T-helper 2 cell treated with Interferon-gamma antibody and Interleukin-4, amounts not matched to agents 100 ng/mL and 5 ng/mL, for 36 hours (primary cell): ENCODE measurements around the gene SLC10A1. TPM values are rescaled to one million over a fixed set of nuclear protein-coding genes. Genes with fewer than 3 reads are reported as not detected.
"Not testable (repeated sequence)": the region's sequence is repeated elsewhere in the genome, so short reads cannot be mapped to it uniquely, and the experiment has no call there.

Experiments used
- intact Hi-C: fragments of 100-400 bp; cut with micrococcal nuclease; formaldehyde crosslinking; loops from one replicate; pipeline ENCODE4 v1.15.1; 2023
- total RNA-seq: library from RNA; stranded (reverse); gene quantifications from 2 replicates; pipeline ENCODE4 v1.2.3, GENCODE V29; 2022

Gene SLC10A1
- total RNA-seq, 1 donor from 2014 or later: not detected

- intact Hi-C loops: no loop called here
These were observed 24.7 kb downstream of the SLC10A1 start for GRCh38 chr14:69772082-69773017.

- intact Hi-C loops: no loop called here
These were observed 25.9 kb downstream of the SLC10A1 start for GRCh38 chr14:69771136-69771535.

- intact Hi-C loops: no loop called here
These were observed 26.5 kb downstream of the SLC10A1 start for GRCh38 chr14:69770559-69770958.

GRCh38 chr14:69769623-69770022, 27.4 kb downstream of the SLC10A1 start:
- intact Hi-C loops: loop anchor here (5.0 kb wide), 3 partner anchors 42 to 873 kb away; partner anchors contain the start of gene TTC9

GRCh38 chr14:69768873-69769272, 28.2 kb downstream of the SLC10A1 start:
- intact Hi-C loops: loop anchor here (5.0 kb wide), 3 partner anchors 42 to 873 kb away; partner anchors contain the start of gene TTC9

GRCh38 chr14:69767369-69767999, 29.6 kb downstream of the SLC10A1 start:
- intact Hi-C loops: loop anchor here (1.0 to 5.0 kb wide), 5 partner anchors 40 to 875 kb away; partner anchors contain the start of genes ERH, SLC39A9, SUSD6 and TTC9

GRCh38 chr14:69766984-69767368, 30.1 kb downstream of the SLC10A1 start, which contains the start of gene SRSF5:
Gene SRSF5, plus strand, starts transcription at chr14:69767142. Its CDS starts 1,015 bp downstream, at chr14:69768157.
- intact Hi-C loops: loop anchor here (1.0 to 5.0 kb wide), 5 partner anchors 40 to 875 kb away; partner anchors contain the start of genes ERH, SLC39A9, SUSD6 and TTC9

GRCh38 chr14:69763761-69764510, 33.1 kb downstream of the SLC10A1 start:
- intact Hi-C loops: no loop called here

- intact Hi-C loops: no loop called here
These were observed 36.2 kb downstream of the SLC10A1 start for GRCh38 chr14:69760810-69761209.

GRCh38 chr14:69756298-69756697, 40.7 kb downstream of the SLC10A1 start:
- intact Hi-C loops: no loop called here

GRCh38 chr14:69755784-69756183, 41.3 kb downstream of the SLC10A1 start:
- intact Hi-C loops: no loop called here

GRCh38 chr14:69755296-69755695, 41.7 kb downstream of the SLC10A1 start:
- intact Hi-C loops: no loop called here

- intact Hi-C loops: no loop called here
These were observed 42.6 kb downstream of the SLC10A1 start for GRCh38 chr14:69754487-69754886.

GRCh38 chr14:69753860-69754259, 43.2 kb downstream of the SLC10A1 start:
- intact Hi-C loops: no loop called here

GRCh38 chr14:69752773-69753172, 44.3 kb downstream of the SLC10A1 start:
- intact Hi-C loops: no loop called here

GRCh38 chr14:69750495-69750894, 46.5 kb downstream of the SLC10A1 start:
- intact Hi-C loops: no loop called here

- intact Hi-C loops: no loop called here
These were observed 47.1 kb downstream of the SLC10A1 start for GRCh38 chr14:69749956-69750355.

- intact Hi-C loops: no loop called here
These were observed 56.0 kb downstream of the SLC10A1 start for GRCh38 chr14:69741055-69741454.

GRCh38 chr14:69736405-69736804, 60.6 kb downstream of the SLC10A1 start:
- intact Hi-C loops: not testable (repeated sequence)

GRCh38 chr14:69731919-69732598, 65.0 kb downstream of the SLC10A1 start:
- intact Hi-C loops: loop anchor here (5.0 kb wide), 1 partner anchor 295 kb away; no protein-coding TSS in a partner anchor
